ENCODE measurements around the gene FOSL1. TPM values are rescaled to one million over a fixed set of nuclear protein-coding genes. Genes with fewer than 3 reads are reported as not detected.

FOSL1 gene
- total and polyA plus RNA-seq, 2 of the 13 experiments (the other 11 are each of a cell fraction or from before 2014, with no cell fraction given), result 4.0 to 4.1 TPM

DNA sequence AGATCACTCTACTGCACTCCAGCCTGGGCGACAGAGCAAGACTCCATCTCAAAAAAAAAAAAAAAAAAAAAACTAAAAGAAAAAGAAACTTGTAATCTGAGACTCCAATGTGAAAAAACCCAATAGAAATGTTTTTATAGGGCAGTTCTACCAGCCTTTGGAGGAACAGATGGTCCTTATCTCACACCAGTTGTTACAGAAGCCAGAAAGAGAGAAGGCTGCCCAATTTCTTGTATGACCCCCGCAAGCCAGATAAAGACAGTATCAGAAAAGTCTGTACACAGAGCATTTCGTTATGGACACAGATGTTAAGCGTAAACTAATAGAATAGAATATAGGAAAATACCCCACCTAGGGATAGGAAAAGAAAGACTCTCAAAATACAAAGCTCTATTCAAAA, 33.8 kb upstream of the FOSL1 start:
- no peak for DNase-seq (ENCODE audit: low spot score)
- 59% methylated on average over 4 of the region's 4 CpGs for WGBS (ENCODE audit: low lambda C conversion rate)
- Histone ChIP-seq H3K9ac (ENCODE audit: insufficient read depth, low read depth, low read length) (no peak overlapping the region), H3K4me3 (replicated peaks in 1 of 3; ENCODE audit: insufficient read depth in 1 of 3, low read depth in 2 of 3, low read length in 3 of 3) (no peak overlapping the region), H3K36me3 (replicated peaks in 1 of 2; ENCODE audit: control insufficient read depth in 1 of 2, insufficient read depth in 2 of 2, low read length in 2 of 2) (no peaks in the 10 kb centered on the region), H3K79me2 (ENCODE audit: insufficient read depth, low read length) (no peaks in the 10 kb centered on the region), H4K20me1 (ENCODE audit: insufficient read depth, low read length) (no peaks in the 10 kb centered on the region), H2AFZ (ENCODE audit: low read length) (no peak overlapping the region), H3K27ac (ENCODE audit: extremely low read length, insufficient read depth, low read length) (no peak overlapping the region), H3K4me1 (ENCODE audit: insufficient read depth, low read length) (peaks cover 31% of the 10 kb centered on the region), H3K4me2 (ENCODE audit: low read depth, low read length) (no peak overlapping the region), H3K9me3 (ENCODE audit: low read length) (no peaks in the 10 kb centered on the region), H3K27me3 (ENCODE audit: control insufficient read depth in 1 of 2, insufficient read depth in 2 of 2, low read length in 2 of 2) (peaks cover 0 to 3% of the 10 kb centered on the region in 2 experiments; a peak in 2 of 5 replicates)
- ChIA-PET CTCF (ENCODE audit: low intra/inter-chr PET ratio, low total read pairs) (no interaction called here), POLR2A (no interaction called here)
- intact Hi-C loops (cut with micrococcal nuclease; ENCODE audit: unreplicated experiment), result loop anchor here (5.0 kb wide), 1 partner anchor 47 kb away; the partner anchor contains the start of gene FIBP
- no peak for TF ChIP-seq HES4 (CRISPR knock-in tag; IDR thresholded peaks at IDR 0.05; ENCODE audit: borderline replicate concordance)
- TF ChIP-seq PHF20 (CRISPR knock-in tag; IDR thresholded peaks at IDR 0.05), result no peak
- TF ChIP-seq FOXK1 (CRISPR knock-in tag; IDR thresholded peaks at IDR 0.05; ENCODE audit: borderline replicate concordance, low read depth), result no peak
- TF ChIP-seq ZKSCAN1 (IDR thresholded peaks at IDR 0.05; ENCODE audit: low read length), result no peak
- no peak for TF ChIP-seq ZNF430 (CRISPR knock-in tag; IDR thresholded peaks at IDR 0.05)
- no peak for TF ChIP-seq ZFP90 (CRISPR knock-in tag; IDR thresholded peaks at IDR 0.05; ENCODE audit: borderline replicate concordance)
- no peak for TF ChIP-seq ZNF773 (CRISPR knock-in tag; IDR thresholded peaks at IDR 0.05; ENCODE audit: borderline replicate concordance)
- FAIRE-seq, result no peak
- ATAC-seq, result no peak
- in situ Hi-C loops (cut with HindIII; ENCODE audit: extremely low pct_ligation_motif_present, low pct_unique_long_range_greater_than_20kb), result no loop called here
- no TSS peak for BruUV-seq (replicated peaks)

GRCh38 chr11:65932558-65932919, 32.4 kb upstream of the FOSL1 start:
- Histone ChIP-seq H2AFZ (ENCODE audit: low read length) (no peak overlapping the region), H3K4me2 (ENCODE audit: low read depth, low read length) (peak overlapping the region; percentile 18; the same call in 1 of the 2 replicates), H3K36me3 (replicated peaks in 1 of 2; ENCODE audit: control insufficient read depth in 1 of 2, insufficient read depth in 2 of 2, low read length in 2 of 2) (no peaks in the 10 kb centered on the region), H3K27me3 (ENCODE audit: control insufficient read depth in 1 of 2, insufficient read depth in 2 of 2, low read length in 2 of 2) (peaks cover 0 to 3% of the 10 kb centered on the region in 2 experiments; a peak in 1 of 5 replicates), H3K9me3 (ENCODE audit: low read length) (no peaks in the 10 kb centered on the region), H3K9ac (ENCODE audit: insufficient read depth, low read depth, low read length) (no peak overlapping the region), H4K20me1 (ENCODE audit: insufficient read depth, low read length) (no peaks in the 10 kb centered on the region), H3K4me3 (replicated peaks in 1 of 3; ENCODE audit: insufficient read depth in 1 of 3, low read depth in 2 of 3, low read length in 3 of 3) (no peak overlapping the region), H3K27ac (ENCODE audit: extremely low read length, insufficient read depth, low read length) (no peak overlapping the region), H3K79me2 (ENCODE audit: insufficient read depth, low read length) (no peaks in the 10 kb centered on the region), H3K4me1 (ENCODE audit: insufficient read depth, low read length) (peaks cover 46% of the 10 kb centered on the region)
- FAIRE-seq (no peak), ATAC-seq (no peak), DNase-seq (ENCODE audit: low spot score) (no peak)
- POLR2A ChIA-PET, result interaction anchor here (1.0 kb wide), 1 partner anchor 28 kb away, joined by 3 read pairs; no protein-coding TSS in a partner anchor
- in situ Hi-C loops (cut with HindIII; ENCODE audit: extremely low pct_ligation_motif_present, low pct_unique_long_range_greater_than_20kb) (no loop called here), intact Hi-C loops (cut with micrococcal nuclease; ENCODE audit: unreplicated experiment) (loop anchor here (5.0 kb wide), 1 partner anchor 45 kb away; the partner anchor contains the start of gene FIBP)
- CTCF ChIA-PET (ENCODE audit: low intra/inter-chr PET ratio, low total read pairs), result interaction anchor here (1.6 kb wide), 1 partner anchor 56 kb away, joined by 5 read pairs; no protein-coding TSS in a partner anchor
- BruUV-seq (replicated peaks), result no TSS peak
- 22% methylated on average over 9 of the region's 9 CpGs for WGBS (ENCODE audit: low lambda C conversion rate)
- no peak for TF ChIP-seq ZNF446 (CRISPR knock-in tag; IDR thresholded peaks at IDR 0.05)
- TF ChIP-seq ZNF841 (CRISPR knock-in tag; IDR thresholded peaks at IDR 0.05; ENCODE audit: borderline replicate concordance), result no peak
- no peak for TF ChIP-seq ZBTB7A (CRISPR knock-in tag; IDR thresholded peaks at IDR 0.05)
- TF ChIP-seq ZNF441 (CRISPR knock-in tag; IDR thresholded peaks at IDR 0.05; ENCODE audit: borderline replicate concordance), result peak; percentile 98
- TF ChIP-seq, protein P1, sequence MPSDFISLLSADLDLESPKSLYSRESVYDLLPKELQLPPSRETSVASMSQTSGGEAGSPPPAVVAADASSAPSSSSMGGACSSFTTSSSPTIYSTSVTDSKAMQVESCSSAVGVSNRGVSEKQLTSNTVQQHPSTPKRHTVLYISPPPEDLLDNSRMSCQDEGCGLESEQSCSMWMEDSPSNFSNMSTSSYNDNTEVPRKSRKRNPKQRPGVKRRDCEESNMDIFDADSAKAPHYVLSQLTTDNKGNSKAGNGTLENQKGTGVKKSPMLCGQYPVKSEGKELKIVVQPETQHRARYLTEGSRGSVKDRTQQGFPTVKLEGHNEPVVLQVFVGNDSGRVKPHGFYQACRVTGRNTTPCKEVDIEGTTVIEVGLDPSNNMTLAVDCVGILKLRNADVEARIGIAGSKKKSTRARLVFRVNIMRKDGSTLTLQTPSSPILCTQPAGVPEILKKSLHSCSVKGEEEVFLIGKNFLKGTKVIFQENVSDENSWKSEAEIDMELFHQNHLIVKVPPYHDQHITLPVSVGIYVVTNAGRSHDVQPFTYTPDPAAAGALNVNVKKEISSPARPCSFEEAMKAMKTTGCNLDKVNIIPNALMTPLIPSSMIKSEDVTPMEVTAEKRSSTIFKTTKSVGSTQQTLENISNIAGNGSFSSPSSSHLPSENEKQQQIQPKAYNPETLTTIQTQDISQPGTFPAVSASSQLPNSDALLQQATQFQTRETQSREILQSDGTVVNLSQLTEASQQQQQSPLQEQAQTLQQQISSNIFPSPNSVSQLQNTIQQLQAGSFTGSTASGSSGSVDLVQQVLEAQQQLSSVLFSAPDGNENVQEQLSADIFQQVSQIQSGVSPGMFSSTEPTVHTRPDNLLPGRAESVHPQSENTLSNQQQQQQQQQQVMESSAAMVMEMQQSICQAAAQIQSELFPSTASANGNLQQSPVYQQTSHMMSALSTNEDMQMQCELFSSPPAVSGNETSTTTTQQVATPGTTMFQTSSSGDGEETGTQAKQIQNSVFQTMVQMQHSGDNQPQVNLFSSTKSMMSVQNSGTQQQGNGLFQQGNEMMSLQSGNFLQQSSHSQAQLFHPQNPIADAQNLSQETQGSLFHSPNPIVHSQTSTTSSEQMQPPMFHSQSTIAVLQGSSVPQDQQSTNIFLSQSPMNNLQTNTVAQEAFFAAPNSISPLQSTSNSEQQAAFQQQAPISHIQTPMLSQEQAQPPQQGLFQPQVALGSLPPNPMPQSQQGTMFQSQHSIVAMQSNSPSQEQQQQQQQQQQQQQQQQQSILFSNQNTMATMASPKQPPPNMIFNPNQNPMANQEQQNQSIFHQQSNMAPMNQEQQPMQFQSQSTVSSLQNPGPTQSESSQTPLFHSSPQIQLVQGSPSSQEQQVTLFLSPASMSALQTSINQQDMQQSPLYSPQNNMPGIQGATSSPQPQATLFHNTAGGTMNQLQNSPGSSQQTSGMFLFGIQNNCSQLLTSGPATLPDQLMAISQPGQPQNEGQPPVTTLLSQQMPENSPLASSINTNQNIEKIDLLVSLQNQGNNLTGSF (CRISPR knock-in tag; IDR thresholded peaks at IDR 0.05), result no peak
- no peak for TF ChIP-seq CENPX (CRISPR knock-in tag; IDR thresholded peaks at IDR 0.05)
- TF ChIP-seq JDP2 (CRISPR knock-in tag; IDR thresholded peaks at IDR 0.05; ENCODE audit: borderline replicate concordance), result no peak
